ENCODE results near the gene FBXW8. TPM values are rescaled to one million over a fixed set of nuclear protein-coding genes. Genes with fewer than 3 reads are reported as not detected.

Gene FBXW8
- total RNA-seq, 1 donor, result 24.6 TPM

DNA sequence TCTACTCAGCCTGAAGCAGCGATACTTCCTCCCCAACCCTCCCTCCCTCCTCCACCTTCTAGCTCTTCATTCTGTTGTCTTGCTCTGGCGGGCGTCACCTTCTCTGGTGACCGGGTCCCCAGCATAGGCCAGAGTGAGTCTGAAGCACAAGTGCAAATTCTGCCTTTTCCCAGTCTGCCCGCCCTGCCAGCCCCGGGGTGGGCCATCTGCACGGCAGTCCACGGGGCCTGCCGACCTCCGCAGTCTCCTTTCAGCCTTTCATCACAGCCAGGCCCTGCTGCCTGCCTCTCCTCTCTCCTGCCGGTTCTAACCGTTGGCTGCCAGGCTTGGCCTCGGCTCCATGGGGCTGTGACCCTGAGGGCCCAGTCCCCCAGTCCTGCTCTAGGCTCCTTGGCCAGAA is 129.7 kb downstream of the FBXW8 start:
- DNase-seq (ENCODE audit: low read depth), result no peak
- TF ChIP-seq, protein P1, sequence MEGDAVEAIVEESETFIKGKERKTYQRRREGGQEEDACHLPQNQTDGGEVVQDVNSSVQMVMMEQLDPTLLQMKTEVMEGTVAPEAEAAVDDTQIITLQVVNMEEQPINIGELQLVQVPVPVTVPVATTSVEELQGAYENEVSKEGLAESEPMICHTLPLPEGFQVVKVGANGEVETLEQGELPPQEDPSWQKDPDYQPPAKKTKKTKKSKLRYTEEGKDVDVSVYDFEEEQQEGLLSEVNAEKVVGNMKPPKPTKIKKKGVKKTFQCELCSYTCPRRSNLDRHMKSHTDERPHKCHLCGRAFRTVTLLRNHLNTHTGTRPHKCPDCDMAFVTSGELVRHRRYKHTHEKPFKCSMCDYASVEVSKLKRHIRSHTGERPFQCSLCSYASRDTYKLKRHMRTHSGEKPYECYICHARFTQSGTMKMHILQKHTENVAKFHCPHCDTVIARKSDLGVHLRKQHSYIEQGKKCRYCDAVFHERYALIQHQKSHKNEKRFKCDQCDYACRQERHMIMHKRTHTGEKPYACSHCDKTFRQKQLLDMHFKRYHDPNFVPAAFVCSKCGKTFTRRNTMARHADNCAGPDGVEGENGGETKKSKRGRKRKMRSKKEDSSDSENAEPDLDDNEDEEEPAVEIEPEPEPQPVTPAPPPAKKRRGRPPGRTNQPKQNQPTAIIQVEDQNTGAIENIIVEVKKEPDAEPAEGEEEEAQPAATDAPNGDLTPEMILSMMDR (IDR thresholded peaks at IDR 0.05; ENCODE audit: insufficient read depth, low read depth, low read length), result no peak
- no peak overlapping the region for H3K4me3 ChIP-seq (ENCODE audit: low read depth, low read length)

DNA sequence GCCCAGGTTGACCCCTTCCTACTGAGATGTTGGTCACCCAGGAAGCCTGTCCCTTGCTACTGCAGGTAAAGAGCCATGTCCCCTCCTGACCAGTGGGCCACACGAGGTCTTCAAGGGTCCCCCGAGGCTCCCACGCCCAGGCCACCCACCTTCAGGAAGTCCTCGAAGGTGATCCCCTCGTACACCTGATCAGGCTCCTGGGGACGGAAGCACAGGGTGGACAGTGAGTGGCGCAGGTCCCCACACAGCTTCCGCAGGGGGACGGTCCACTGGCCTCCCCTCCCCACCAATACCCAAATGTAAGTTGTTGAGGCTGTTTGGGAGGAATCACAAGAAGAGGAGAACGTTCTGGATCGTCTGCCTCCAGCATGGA is 131.0 kb downstream of the FBXW8 start:
- TF ChIP-seq, protein P1 (IDR thresholded peaks at IDR 0.05; ENCODE audit: insufficient read depth, low read depth, low read length), result no peak
- no peak for DNase-seq (ENCODE audit: low read depth)
- H3K4me3 ChIP-seq (ENCODE audit: low read depth, low read length), result no peak overlapping the region

DNA sequence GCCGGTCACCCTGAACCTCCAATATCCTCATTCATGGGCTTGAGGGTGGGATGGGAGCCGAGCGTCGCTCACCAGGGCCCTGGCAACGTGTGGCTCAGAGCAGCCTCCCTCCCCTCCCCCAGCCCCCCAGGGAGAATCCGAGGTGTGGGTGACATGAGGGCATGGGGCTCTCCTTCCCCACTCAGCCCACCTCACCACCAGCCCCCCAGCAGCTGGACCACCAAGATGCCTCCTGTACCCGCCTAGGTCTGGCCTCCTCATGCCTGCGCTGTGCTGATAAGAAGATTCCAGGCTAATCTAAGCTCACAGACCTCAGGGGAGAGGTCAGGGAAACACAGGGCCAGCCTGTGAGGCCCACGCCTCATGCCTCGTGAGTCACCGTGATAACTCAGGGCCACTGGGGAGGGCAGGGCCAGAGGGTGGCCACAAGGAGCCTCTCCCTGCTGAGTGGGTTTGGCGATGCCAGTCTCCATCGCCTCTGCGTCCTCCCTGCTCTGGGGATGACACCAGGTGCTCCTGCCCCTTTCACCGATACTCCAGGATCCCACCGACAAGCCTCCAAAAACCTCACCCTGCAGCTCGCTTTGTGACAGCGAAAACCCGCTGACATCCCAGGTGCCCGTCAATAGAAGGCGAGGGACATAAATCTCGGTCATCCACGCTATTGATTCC is 131.6 kb downstream of the FBXW8 start:
- H3K4me3 ChIP-seq (ENCODE audit: low read depth, low read length), result no peak overlapping the region
- peak; percentile 72 for DNase-seq (ENCODE audit: low read depth)
- TF ChIP-seq, protein P1 (IDR thresholded peaks at IDR 0.05; ENCODE audit: insufficient read depth, low read depth, low read length), result no peak

DNA sequence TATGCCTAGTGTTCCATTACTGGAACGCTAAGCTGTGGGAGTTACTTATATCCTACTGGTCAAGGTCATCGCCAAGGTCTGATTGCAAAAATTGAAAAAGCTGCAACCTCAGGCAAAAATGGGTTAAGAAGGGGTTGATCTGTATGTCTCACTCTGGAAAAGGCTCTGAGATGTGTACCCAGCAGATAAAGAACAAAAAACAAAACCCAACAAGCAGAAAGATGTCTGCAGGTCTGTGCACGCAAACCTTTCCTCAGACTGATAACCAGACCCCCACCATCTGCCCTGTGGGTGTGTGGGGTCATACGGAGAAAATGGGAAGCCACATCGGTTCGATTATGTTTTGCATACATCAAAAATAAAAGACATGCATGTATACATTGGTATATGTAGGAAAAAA is 132.1 kb downstream of the FBXW8 start:
- no peak overlapping the region for H3K4me3 ChIP-seq (ENCODE audit: low read depth, low read length)
- TF ChIP-seq, protein P1 (IDR thresholded peaks at IDR 0.05; ENCODE audit: insufficient read depth, low read depth, low read length), result no peak
- no peak for DNase-seq (ENCODE audit: low read depth)

GRCh38 chr12:117044311-117044710 is 133.6 kb downstream of the FBXW8 start:
- TF ChIP-seq, protein P1 (IDR thresholded peaks at IDR 0.05; ENCODE audit: insufficient read depth, low read depth, low read length), result no peak
- no peak overlapping the region for H3K4me3 ChIP-seq (ENCODE audit: low read depth, low read length)
- DNase-seq (ENCODE audit: low read depth), result no peak

- DNase-seq (ENCODE audit: low read depth), result no peak
- no peak overlapping the region for H3K4me3 ChIP-seq (ENCODE audit: low read depth, low read length)
- TF ChIP-seq, protein P1 (IDR thresholded peaks at IDR 0.05; ENCODE audit: insufficient read depth, low read depth, low read length), result no peak
These were observed 134.0 kb downstream of the FBXW8 start for GRCh38 chr12:117044790-117045159.

All from fibroblast of villous mesenchyme (primary cell).